Tibial nerve (tissue), 3 donors: ENCODE results near the gene SLAMF1.

ENCODE experiments used
- POLR2A ChIP-seq, 2 donors: fragments of 450-650 bp; IDR thresholded peaks; one replicate each; pipeline ENCODE4 v1.6.1; 2017; ENCODE audit warnings: antibody characterized with exemption in 2 of 2, mild to moderate bottlenecking in 2 of 2, moderate library complexity in 2 of 2
- TF ChIP-seq, protein P1 (sequence below), 5 experiments: fragments of 200-600 bp in 3 of 5; fragments of 450-650 bp in 2 of 5; sonication (generic) in 3 of 5; IDR thresholded peaks; one replicate each; pipeline ENCODE4 v1.5.1; 2016 to 2019; ENCODE audit warnings: antibody characterized with exemption in 5 of 5, mild to moderate bottlenecking in 3 of 5, moderate library complexity in 2 of 5

DNA sequence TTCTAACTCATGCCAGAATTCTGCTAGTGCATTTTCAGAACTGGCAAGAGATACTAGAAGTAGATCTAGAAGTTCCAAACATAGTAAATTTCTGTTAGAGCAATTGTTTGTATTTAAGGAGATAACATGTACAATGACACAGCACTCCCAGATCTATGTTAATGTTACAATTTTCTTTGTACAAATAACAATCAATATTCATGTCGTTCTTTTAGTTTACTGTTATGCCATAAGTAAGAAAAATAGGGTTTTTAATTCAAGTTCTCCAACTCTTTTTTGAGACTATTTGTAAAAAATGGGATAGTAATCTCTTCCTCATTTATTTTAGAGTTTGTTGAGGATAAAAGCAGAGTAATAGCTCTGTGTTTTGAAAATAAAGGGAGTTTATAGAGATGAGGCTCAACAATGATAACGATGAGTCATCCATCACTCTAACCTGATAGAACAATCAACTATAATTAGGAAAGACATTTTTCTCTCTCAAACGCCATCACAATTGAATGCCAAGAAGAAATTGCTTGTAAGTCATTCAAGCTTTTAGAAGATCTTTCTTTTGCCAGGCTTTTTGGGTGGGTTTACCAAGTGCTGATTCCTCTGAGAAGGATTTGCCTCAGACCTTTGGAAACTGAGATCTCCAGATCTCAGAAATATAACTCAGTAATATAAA lies 68.2 kb downstream of the SLAMF1 start:
- TF ChIP-seq, protein P1, sequence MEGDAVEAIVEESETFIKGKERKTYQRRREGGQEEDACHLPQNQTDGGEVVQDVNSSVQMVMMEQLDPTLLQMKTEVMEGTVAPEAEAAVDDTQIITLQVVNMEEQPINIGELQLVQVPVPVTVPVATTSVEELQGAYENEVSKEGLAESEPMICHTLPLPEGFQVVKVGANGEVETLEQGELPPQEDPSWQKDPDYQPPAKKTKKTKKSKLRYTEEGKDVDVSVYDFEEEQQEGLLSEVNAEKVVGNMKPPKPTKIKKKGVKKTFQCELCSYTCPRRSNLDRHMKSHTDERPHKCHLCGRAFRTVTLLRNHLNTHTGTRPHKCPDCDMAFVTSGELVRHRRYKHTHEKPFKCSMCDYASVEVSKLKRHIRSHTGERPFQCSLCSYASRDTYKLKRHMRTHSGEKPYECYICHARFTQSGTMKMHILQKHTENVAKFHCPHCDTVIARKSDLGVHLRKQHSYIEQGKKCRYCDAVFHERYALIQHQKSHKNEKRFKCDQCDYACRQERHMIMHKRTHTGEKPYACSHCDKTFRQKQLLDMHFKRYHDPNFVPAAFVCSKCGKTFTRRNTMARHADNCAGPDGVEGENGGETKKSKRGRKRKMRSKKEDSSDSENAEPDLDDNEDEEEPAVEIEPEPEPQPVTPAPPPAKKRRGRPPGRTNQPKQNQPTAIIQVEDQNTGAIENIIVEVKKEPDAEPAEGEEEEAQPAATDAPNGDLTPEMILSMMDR (IDR thresholded peaks at IDR 0.05) = no peak
- no peak for TF ChIP-seq POLR2A (IDR thresholded peaks at IDR 0.05)
